ENCODE data around the gene CCR8.

- TF ChIP-seq EZH2 (IDR thresholded peaks at IDR 0.05; ENCODE audit: low read length, missing control alignments) (no peak), CTCF (conservative IDR thresholded peaks at IDR 0.05 in 1 of 2, IDR thresholded peaks at IDR 0.05 in 1 of 2; ENCODE audit: low read depth in 1 of 2, low read length in 2 of 2) (no peak)
Measured at GRCh38 chr3:39362812-39363211, 33.3 kb downstream of the CCR8 start.

All from fibroblast of lung (primary cell).